Daoy (cell line): ENCODE measurements around the gene LIN7B. TPM values are rescaled to one million over a fixed set of nuclear protein-coding genes. Genes with fewer than 3 reads are reported as not detected.
A peak's percentile ranks its signal among the peaks of the same experiment; 100 is the strongest.

Experiments
- DNase-seq: peaks from one replicate; pipeline ENCODE4 v3.0.0-alpha.2; 2015; ENCODE audit warnings: low read depth
- total RNA-seq: library from RNA; depleted of rRNA; stranded (reverse); fragments of >200 nt; shearing (Covaris generic); gene quantifications from 2 replicates; pipeline ENCODE4 v1.2.3, GENCODE V29; 2014; rRNA removed

The LIN7B gene
- total RNA-seq: 6.7 and 7.2 TPM in 2 replicates

GRCh38 chr19:49113762-49114629 lies at the start of gene LIN7B:
LIN7B (plus strand) TSS chr19:49114370; CDS start chr19:49114405, 35 bp downstream.
- DNase-seq: peak; percentile 87

- DNase-seq: peak; percentile 44
Observed at GRCh38 chr19:49064768-49065611, 49.2 kb upstream of the LIN7B start, which contains the start of gene NTF4. NTF4 (minus strand) TSS chr19:49064818; CDS start chr19:49061997, 2,821 bp downstream.

GRCh38 chr19:49065905-49066512 lies 48.2 kb upstream of the LIN7B start:
- no peak for DNase-seq

- DNase-seq: no peak
Observed at GRCh38 chr19:49067554-49067953, 46.6 kb upstream of the LIN7B start.

GRCh38 chr19:49069026-49069425 lies 45.1 kb upstream of the LIN7B start:
- DNase-seq: no peak

- no peak for DNase-seq
Observed at GRCh38 chr19:49070416-49070815, 43.8 kb upstream of the LIN7B start.

GRCh38 chr19:49071860-49072547 lies 42.2 kb upstream of the LIN7B start:
- DNase-seq: no peak

- DNase-seq: peak; percentile 66
Observed at GRCh38 chr19:49073514-49074378, 40.4 kb upstream of the LIN7B start.

- peak; percentile 73 for DNase-seq
Observed at GRCh38 chr19:49074869-49075268, 39.3 kb upstream of the LIN7B start.

GRCh38 chr19:49080392-49080791 lies 33.8 kb upstream of the LIN7B start:
- no peak for DNase-seq

- no peak for DNase-seq
Observed at GRCh38 chr19:49081273-49081672, 32.9 kb upstream of the LIN7B start.

- no peak for DNase-seq
Observed at GRCh38 chr19:49084206-49085019, 29.8 kb upstream of the LIN7B start.

- DNase-seq: peak; percentile 100
Observed at GRCh38 chr19:49085020-49085867, 28.9 kb upstream of the LIN7B start, which contains the start of gene SNRNP70. SNRNP70 (plus strand) TSS chr19:49085451; CDS start chr19:49086415, 964 bp downstream.

- DNase-seq: no peak
Observed at GRCh38 chr19:49085868-49086232, 28.3 kb upstream of the LIN7B start.

- DNase-seq: no peak
Observed at GRCh38 chr19:49086296-49086695, 27.9 kb upstream of the LIN7B start.

GRCh38 chr19:49091391-49092038 lies 22.7 kb upstream of the LIN7B start:
- no peak for DNase-seq

- DNase-seq: no peak
Observed at GRCh38 chr19:49092686-49093085, 21.5 kb upstream of the LIN7B start.
